ENCODE results near the gene ARRDC5. TPM values are rescaled to one million over a fixed set of nuclear protein-coding genes. Genes with fewer than 3 reads are reported as not detected.
A peak's percentile ranks its signal among the peaks of the same experiment; 100 is the strongest.
"Not testable (repeated sequence)": the region's sequence is repeated elsewhere in the genome, so short reads cannot be mapped to it uniquely, and the experiment has no call there.

The ARRDC5 gene
- total RNA-seq, 1 donor from 2014 or later = 0.57 TPM

DNA sequence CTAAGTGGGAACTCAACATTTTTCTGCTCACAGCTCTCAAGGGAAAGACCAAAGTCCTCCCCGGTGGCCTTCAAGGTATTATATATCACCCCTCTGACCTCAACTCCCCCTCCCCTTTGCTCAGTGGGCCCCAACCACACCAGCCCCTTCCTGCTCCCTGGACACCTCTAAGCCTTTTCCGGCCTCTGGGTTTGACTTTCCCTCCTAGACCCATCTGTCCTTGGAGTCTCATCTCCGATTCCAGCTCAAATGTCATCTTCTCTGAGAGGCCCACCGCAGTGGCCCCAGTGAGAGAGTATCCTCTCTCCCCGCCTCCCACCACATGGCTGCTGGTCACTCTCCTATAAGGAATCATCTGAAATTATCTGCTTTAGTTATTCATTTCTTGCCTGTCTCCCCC, 5.7 kb upstream of the ARRDC5 start:
- intact Hi-C loops (cut with micrococcal nuclease) = no loop called here
- peaks cover 23% of the 10 kb centered on the region for H3K4me1 Mint-ChIP-seq (ENCODE audit: low read depth)
- H3K27ac Mint-ChIP-seq = peak overlapping the region; percentile 15

DNA sequence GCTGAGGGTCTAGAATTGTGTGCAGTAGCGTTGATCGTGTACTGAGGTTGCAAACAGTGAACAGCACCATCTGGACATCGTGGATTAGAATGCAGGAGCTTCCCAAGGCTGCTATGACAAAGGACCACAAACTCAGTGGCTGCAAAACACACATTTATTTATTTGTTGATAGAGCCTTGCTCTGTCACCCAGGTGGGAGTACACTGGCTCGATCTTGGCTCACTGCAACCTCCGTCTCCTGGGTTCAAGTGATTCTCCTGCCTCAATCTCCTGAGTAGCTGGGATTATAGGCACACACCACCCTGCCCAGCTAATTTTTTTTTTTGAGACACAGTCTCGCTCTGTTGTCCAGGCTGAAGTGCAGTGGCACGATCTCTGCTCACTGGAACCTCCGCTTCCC, 4.3 kb upstream of the ARRDC5 start:
- no peak for DNase-seq (ENCODE audit: low spot score)
- no peak overlapping the region for H3K4me3 Mint-ChIP-seq
- peaks cover 5% of the 10 kb centered on the region for H3K36me3 Mint-ChIP-seq (ENCODE audit: low read depth)
- no peaks in the 10 kb centered on the region for H3K9me3 Mint-ChIP-seq
- no peak overlapping the region for H3K27ac Mint-ChIP-seq
- intact Hi-C loops (cut with micrococcal nuclease) = no loop called here
- H3K4me1 Mint-ChIP-seq (ENCODE audit: low read depth) = peaks cover 10% of the 10 kb centered on the region
- H3K27me3 Mint-ChIP-seq (ENCODE audit: insufficient read depth) = no peaks in the 10 kb centered on the region

More for the DNA sequence above, 5.7 kb upstream of the ARRDC5 start:
- no peak for DNase-seq (ENCODE audit: low spot score)
- Mint-ChIP-seq H3K4me3 (peak overlapping the region; percentile 70), H3K27me3 (ENCODE audit: insufficient read depth) (no peaks in the 10 kb centered on the region), H3K36me3 (ENCODE audit: low read depth) (peaks cover 15% of the 10 kb centered on the region), H3K9me3 (no peaks in the 10 kb centered on the region)

DNA sequence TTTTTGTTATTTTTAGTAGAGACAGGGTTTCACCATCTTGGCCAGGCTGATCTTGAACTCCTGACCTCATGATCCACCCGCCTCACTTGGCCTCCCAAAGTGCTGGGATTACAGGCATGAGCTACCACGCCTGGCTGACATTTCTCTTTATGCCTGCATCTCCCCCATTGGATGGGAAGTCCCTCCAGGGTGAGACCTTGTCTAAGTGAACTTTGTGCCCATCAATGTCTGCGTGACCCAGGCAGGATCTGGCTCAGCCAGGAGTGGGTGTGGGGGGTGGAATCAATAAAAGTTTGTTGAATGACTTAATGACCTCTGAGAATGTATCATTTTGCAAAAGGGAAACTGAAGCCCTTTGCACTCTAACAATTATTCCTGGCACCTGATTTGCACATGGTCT, 1.8 kb upstream of the ARRDC5 start:
- no peaks in the 10 kb centered on the region for H3K9me3 Mint-ChIP-seq
- H3K36me3 Mint-ChIP-seq (ENCODE audit: low read depth) = no peaks in the 10 kb centered on the region
- no peak for DNase-seq (ENCODE audit: low spot score)
- no peak overlapping the region for H3K27ac Mint-ChIP-seq
- no peaks in the 10 kb centered on the region for H3K4me1 Mint-ChIP-seq (ENCODE audit: low read depth)
- H3K27me3 Mint-ChIP-seq (ENCODE audit: insufficient read depth) = no peaks in the 10 kb centered on the region
- no peak overlapping the region for H3K4me3 Mint-ChIP-seq
- intact Hi-C loops (cut with micrococcal nuclease) = no loop called here

DNA sequence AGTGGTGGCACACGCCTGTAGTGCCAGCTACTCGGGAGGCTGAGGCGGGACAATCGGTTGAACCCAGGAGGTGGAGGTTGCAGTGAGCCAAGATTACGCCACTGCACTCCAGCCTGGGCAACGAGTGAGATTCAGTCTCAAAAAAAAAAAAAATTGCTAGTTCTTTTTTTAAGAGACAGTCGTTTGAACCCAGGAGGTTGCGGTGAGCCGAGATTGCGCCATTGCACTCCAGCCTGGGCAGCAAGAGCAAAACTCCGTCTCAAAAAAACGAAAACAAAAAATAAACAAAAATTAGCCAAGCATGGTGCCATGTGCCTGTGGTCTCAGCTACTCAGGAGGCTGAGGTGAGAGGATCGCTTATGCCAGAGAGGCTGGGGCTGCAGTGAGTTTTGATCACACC, 1.8 kb downstream of the ARRDC5 start:
- H3K4me3 Mint-ChIP-seq; DNase-seq (ENCODE audit: low spot score); intact Hi-C loops (cut with micrococcal nuclease); H3K27me3 Mint-ChIP-seq (ENCODE audit: insufficient read depth); H3K27ac Mint-ChIP-seq; H3K9me3 Mint-ChIP-seq; H3K4me1 Mint-ChIP-seq (ENCODE audit: low read depth); H3K36me3 Mint-ChIP-seq (ENCODE audit: low read depth): not testable (repeated sequence)

DNA sequence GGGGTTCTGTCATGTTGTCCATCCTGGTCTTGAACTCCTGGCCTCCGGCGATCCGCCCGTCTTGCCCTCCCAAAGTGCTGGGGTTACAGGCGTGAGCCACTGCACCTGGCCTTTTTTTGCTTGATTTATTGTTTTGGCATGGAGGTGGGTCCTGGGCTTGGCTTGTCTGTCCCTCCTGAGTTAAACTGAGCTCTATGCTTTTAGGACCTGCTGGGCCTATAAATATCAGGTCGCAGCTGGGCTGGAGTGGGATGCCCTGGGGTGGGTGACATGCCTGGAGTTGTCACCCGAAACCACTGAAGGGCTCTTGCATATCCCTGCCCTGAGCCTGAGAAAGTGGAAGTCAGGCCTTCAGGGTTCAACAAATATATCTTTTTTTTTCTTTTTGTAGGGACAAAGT, 5.5 kb downstream of the ARRDC5 start:
- no peak overlapping the region for H3K27ac Mint-ChIP-seq
- H3K9me3 Mint-ChIP-seq = no peaks in the 10 kb centered on the region
- intact Hi-C loops (cut with micrococcal nuclease) = no loop called here
- DNase-seq (ENCODE audit: low spot score) = no peak
- H3K4me1 Mint-ChIP-seq (ENCODE audit: low read depth) = no peaks in the 10 kb centered on the region
- H3K27me3 Mint-ChIP-seq (ENCODE audit: insufficient read depth) = peaks cover 1% of the 10 kb centered on the region
- no peaks in the 10 kb centered on the region for H3K36me3 Mint-ChIP-seq (ENCODE audit: low read depth)
- H3K4me3 Mint-ChIP-seq = no peak overlapping the region

DNA sequence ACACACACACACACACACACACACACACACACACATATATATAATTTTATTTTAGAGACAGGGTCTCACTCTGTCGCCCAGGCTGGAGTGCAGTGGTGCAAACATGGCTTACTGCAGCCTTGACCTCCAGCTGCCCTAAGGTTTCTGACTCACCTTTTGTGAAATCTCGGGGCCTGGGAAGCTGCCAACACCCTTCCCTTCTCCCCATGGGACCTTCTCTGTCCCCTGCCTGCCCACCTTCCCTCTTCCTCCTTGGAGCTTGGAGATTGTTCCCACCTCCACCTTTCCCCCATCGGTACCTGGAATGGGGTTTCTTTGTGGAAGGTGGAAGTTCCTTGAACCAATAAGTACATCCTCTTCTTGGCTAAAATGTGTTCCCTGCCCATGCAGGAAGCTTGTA, 6.3 kb downstream of the ARRDC5 start:
- DNase-seq (ENCODE audit: low spot score) = no peak
- H3K27ac Mint-ChIP-seq = no peak overlapping the region
- H3K27me3 Mint-ChIP-seq (ENCODE audit: insufficient read depth) = peaks cover 1% of the 10 kb centered on the region
- H3K4me1 Mint-ChIP-seq (ENCODE audit: low read depth) = no peaks in the 10 kb centered on the region
- no peak overlapping the region for H3K4me3 Mint-ChIP-seq
- H3K36me3 Mint-ChIP-seq (ENCODE audit: low read depth) = no peaks in the 10 kb centered on the region
- intact Hi-C loops (cut with micrococcal nuclease) = no loop called here
- H3K9me3 Mint-ChIP-seq = no peaks in the 10 kb centered on the region

DNA sequence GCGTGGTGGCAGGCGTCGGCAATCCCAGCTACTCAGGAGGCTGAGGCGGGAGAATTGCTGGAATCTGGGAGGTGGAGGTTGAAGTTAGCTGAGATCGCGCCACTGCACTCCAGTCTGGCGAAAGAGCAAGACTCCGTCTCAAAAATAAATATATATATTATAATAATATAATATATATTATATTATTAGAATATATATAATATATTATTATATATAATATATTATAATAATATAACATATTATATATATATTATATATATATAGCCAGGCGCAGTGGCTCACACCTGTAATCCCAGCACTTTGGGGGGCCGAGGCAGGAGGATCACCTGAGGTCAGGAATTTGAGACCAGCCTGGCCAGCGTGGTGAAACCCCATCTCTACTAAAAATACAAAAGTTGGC, 9.7 kb downstream of the ARRDC5 start:
- H3K36me3 Mint-ChIP-seq (ENCODE audit: low read depth); H3K27me3 Mint-ChIP-seq (ENCODE audit: insufficient read depth); intact Hi-C loops (cut with micrococcal nuclease); H3K4me1 Mint-ChIP-seq (ENCODE audit: low read depth); H3K4me3 Mint-ChIP-seq; H3K27ac Mint-ChIP-seq; H3K9me3 Mint-ChIP-seq; DNase-seq (ENCODE audit: low spot score): not testable (repeated sequence)

DNA sequence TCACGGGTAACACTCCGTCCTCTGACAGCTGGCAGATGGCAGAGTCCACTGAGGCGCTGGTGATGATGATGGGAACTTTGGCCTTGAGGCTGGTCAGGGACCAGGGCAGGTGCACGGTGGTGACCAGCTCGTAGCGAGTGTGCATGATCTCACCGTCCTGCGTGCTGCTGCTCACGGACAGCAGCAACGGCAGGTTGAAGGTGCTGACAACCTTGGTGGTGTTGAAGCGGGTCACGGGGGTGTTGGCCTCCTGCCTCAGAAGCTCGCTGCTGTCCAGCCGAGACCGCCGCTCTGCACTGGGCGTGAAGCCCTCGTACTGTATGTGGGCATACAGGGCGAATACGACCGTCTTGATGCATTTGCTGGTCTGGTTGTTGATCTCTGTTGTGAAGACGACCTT, 11.6 kb downstream of the ARRDC5 start:
- H3K9me3 Mint-ChIP-seq = no peaks in the 10 kb centered on the region
- no peak overlapping the region for H3K4me3 Mint-ChIP-seq
- no peak overlapping the region for H3K27ac Mint-ChIP-seq
- no peaks in the 10 kb centered on the region for H3K4me1 Mint-ChIP-seq (ENCODE audit: low read depth)
- H3K27me3 Mint-ChIP-seq (ENCODE audit: insufficient read depth) = peaks cover 1% of the 10 kb centered on the region
- intact Hi-C loops (cut with micrococcal nuclease) = no loop called here
- no peak for DNase-seq (ENCODE audit: low spot score)
- no peaks in the 10 kb centered on the region for H3K36me3 Mint-ChIP-seq (ENCODE audit: low read depth)

DNA sequence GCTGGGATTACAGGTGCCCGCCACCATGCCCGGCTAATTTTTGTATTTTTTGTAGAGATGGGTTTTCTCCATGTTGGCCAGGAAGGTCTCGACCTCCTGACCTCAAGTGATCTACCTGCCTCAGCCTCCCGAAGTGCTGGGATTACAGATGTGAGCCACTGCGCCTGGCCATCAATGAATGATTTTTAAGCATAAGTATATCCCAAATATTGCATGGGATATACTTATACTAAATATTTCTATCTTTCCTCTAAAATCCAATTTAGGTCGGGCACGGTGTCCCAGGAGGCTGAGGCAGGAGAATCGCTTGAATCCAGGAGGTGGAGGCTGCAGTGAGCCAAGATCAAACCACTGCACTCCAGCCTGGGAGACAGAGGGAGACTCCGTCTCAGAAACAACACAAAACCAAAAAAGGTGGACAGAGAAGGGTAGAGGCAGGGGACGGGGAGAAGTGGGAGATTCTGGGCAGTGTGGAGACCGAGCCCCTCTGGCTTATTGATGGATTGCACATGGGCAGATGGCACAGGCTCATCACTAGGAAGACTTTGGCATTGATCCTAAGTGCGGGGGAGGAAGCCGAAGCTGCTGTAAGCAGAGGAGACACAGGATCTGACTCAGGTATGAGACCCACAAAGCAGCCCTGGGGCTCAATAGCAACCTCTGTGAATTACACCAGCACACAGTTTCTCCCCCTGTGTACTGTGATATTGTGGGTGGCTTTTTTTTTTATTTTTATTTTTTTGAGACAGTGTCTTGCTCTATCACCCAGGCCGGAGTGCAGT, 13.5 kb downstream of the ARRDC5 start:
- no peaks in the 10 kb centered on the region for H3K36me3 Mint-ChIP-seq (ENCODE audit: low read depth)
- no peaks in the 10 kb centered on the region for H3K27me3 Mint-ChIP-seq (ENCODE audit: insufficient read depth)
- H3K27ac Mint-ChIP-seq = no peak overlapping the region
- H3K4me3 Mint-ChIP-seq = no peak overlapping the region
- intact Hi-C loops (cut with micrococcal nuclease) = no loop called here
- no peak for DNase-seq (ENCODE audit: low spot score)
- no peaks in the 10 kb centered on the region for H3K9me3 Mint-ChIP-seq
- no peaks in the 10 kb centered on the region for H3K4me1 Mint-ChIP-seq (ENCODE audit: low read depth)

DNA sequence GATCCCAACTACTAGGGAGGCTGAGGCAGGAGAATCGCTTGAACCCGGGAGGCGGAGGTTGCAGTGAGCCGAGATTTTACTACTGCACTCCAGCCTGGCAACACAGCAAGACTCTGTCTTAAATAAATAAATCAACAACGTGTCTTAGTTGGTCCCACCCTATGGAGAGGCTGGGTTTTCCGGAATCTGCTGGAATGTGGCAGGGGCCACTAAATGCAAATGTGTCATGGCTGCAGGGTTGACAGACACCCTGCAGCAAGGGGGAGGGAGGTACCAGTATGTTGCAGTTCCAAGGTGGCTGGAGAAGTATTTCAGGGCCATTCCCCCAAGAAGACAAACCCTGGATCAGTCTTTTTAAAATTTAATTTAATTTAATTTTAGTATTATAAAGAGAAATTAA, 14.9 kb downstream of the ARRDC5 start:
- intact Hi-C loops (cut with micrococcal nuclease); H3K9me3 Mint-ChIP-seq; H3K36me3 Mint-ChIP-seq (ENCODE audit: low read depth); DNase-seq (ENCODE audit: low spot score); H3K4me1 Mint-ChIP-seq (ENCODE audit: low read depth); H3K27me3 Mint-ChIP-seq (ENCODE audit: insufficient read depth); H3K4me3 Mint-ChIP-seq; H3K27ac Mint-ChIP-seq: not testable (repeated sequence)

DNA sequence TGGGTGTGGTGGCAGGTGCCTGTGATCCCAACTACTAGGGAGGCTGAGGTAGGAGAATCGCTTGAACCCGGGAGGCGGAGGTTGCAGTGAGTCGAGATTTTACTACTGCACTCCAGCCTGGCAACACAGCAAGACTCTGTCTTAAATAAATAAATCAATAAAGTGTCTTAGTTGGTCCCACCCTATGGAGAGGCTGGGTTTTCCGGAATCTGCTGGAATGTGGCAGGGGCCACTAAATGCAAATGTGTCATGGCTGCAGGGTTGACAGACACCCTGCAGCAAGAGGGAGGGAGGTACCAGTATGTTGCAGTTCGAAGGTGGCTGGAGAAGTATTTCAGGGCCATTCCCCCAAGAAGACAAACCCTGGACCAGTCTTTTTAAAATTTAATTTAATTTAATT, 17.7 kb downstream of the ARRDC5 start:
- H3K27me3 Mint-ChIP-seq (ENCODE audit: insufficient read depth); H3K4me1 Mint-ChIP-seq (ENCODE audit: low read depth); intact Hi-C loops (cut with micrococcal nuclease); H3K36me3 Mint-ChIP-seq (ENCODE audit: low read depth); H3K27ac Mint-ChIP-seq; H3K4me3 Mint-ChIP-seq; H3K9me3 Mint-ChIP-seq; DNase-seq (ENCODE audit: low spot score): not testable (repeated sequence)

DNA sequence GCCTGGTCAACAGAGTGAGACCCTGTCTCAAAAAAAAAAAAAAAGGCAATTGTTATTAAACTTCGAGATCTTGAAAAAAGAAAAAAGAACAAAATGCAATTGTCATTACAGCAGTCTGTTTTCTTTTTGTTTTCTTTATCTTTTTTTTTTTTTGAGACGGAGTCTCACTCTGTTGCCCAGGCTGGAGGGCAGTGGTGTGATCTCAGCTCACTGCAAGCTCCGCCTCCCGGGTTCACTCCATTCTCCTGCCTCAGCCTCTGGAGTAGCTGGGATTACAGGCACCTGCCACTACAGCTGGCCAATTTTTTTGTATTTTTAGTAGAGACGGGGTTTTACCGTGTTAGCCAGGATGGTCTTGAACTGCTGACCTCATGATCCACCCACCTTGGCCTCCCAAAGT, 19.8 kb downstream of the ARRDC5 start:
- H3K27ac Mint-ChIP-seq; H3K4me1 Mint-ChIP-seq (ENCODE audit: low read depth); intact Hi-C loops (cut with micrococcal nuclease); H3K4me3 Mint-ChIP-seq; H3K27me3 Mint-ChIP-seq (ENCODE audit: insufficient read depth); H3K9me3 Mint-ChIP-seq; H3K36me3 Mint-ChIP-seq (ENCODE audit: low read depth); DNase-seq (ENCODE audit: low spot score): not testable (repeated sequence)

DNA sequence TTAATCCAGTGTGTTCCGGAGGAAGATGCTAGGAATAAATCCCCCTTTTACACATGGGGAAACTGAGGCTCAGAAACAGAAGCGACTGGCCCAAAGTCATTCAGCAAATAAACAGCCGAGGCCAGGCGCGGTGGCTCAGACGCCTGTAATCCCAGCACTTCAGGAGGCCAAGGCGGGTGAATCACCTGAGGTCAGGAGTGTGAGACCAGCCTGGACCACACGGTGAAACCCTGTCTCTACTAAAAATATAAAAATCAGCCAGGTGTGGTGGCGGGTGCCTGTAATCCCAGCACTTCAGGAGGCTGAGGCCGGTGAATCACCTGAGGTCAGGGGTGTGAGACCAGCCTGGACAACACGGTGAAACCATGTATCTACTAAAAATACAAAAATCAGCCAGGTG, 23.7 kb downstream of the ARRDC5 start:
- no peak overlapping the region for H3K4me3 Mint-ChIP-seq
- no peaks in the 10 kb centered on the region for H3K9me3 Mint-ChIP-seq
- no peak overlapping the region for H3K27ac Mint-ChIP-seq
- DNase-seq (ENCODE audit: low spot score) = no peak
- peaks cover 2% of the 10 kb centered on the region for H3K27me3 Mint-ChIP-seq (ENCODE audit: insufficient read depth)
- no peaks in the 10 kb centered on the region for H3K36me3 Mint-ChIP-seq (ENCODE audit: low read depth)
- intact Hi-C loops (cut with micrococcal nuclease) = no loop called here
- H3K4me1 Mint-ChIP-seq (ENCODE audit: low read depth) = no peaks in the 10 kb centered on the region

DNA sequence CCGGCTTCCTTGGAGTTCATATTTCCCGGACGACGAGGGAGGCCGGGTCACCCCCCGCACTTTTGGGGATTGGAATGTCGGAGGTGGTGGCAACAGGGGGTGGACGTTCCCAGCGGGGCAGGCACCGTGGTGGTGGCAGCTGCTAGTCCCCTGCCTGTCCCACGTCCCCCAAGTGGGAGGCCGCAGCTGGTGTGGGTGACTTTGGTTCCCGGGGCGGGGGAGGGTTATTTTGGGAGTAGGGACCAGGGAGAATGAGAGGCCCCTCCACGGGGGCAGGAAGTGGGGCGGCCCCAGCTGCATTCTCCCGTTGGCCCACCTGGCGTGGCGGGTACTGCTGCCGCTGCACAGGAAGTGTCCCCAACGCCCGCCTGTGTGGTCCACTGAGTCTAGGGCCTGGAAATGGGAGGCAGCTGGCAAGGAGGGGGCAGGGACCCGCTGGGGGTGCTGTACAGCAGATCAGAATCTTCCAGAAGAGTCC, 24.2 kb downstream of the ARRDC5 start:
- Mint-ChIP-seq H3K27me3 (ENCODE audit: insufficient read depth) (peaks cover 2% of the 10 kb centered on the region), H3K27ac (no peak overlapping the region), H3K4me1 (ENCODE audit: low read depth) (no peaks in the 10 kb centered on the region), H3K4me3 (no peak overlapping the region), H3K9me3 (no peaks in the 10 kb centered on the region), H3K36me3 (ENCODE audit: low read depth) (no peaks in the 10 kb centered on the region)
- intact Hi-C loops (cut with micrococcal nuclease) = no loop called here
- DNase-seq (ENCODE audit: low spot score) = no peak
